Keratinocyte (primary cell): ENCODE data around the gene ZACN. TPM values are rescaled to one million over a fixed set of nuclear protein-coding genes. Genes with fewer than 3 reads are reported as not detected.

Experiments used
- DNase-seq: peaks from one replicate; pipeline ENCODE4 v3.0.0-alpha.2; 2011; ENCODE audit warnings: low read depth, missing footprints, low spot score
- FAIRE-seq: peaks from 2 replicates; lab custom pipeline; 2011; peaks lifted over from hg19 to GRCh38; lab: Jason Lieb, UNC
- H2AFZ ChIP-seq: 2 replicates; pipeline ENCODE4 v1.6.0; 2012; ENCODE audit warnings: low read length, control low read depth, inconsistent platforms; ENCODE audit not compliant: control insufficient read depth
- H3K27ac ChIP-seq: 2 replicates; pipeline ENCODE4 v1.5.1; 2011; ENCODE audit warnings: low read length; ENCODE audit not compliant: control insufficient read depth, insufficient read depth
- H3K27me3 ChIP-seq: 3 replicates; pipeline ENCODE4 v1.6.0; 2011; ENCODE audit warnings: low read length; ENCODE audit not compliant: control insufficient read depth, insufficient read depth; ENCODE audit errors: extremely low read depth
- H3K36me3 ChIP-seq, 2 experiments: 2 replicates in 1 of 2; 3 replicates in 1 of 2; pipeline ENCODE4 v1.5.1; 2011; ENCODE audit warnings: low read length in 2 of 2, mild to moderate bottlenecking in 1 of 2; ENCODE audit not compliant: control insufficient read depth in 2 of 2, insufficient read depth in 2 of 2; ENCODE audit errors: extremely low read depth in 1 of 2
- H3K4me1 ChIP-seq: 3 replicates; pipeline ENCODE4 v1.5.1; 2011; ENCODE audit warnings: low read length; ENCODE audit not compliant: control insufficient read depth, insufficient read depth; ENCODE audit errors: extremely low read depth
- H3K4me2 ChIP-seq: 3 replicates; pipeline ENCODE4 v1.6.0; 2011; ENCODE audit warnings: low read depth, low read length; ENCODE audit not compliant: control insufficient read depth, insufficient read depth; ENCODE audit errors: extremely low read depth
- H3K4me3 ChIP-seq, 3 experiments: fragments of 200-600 bp in 1 of 3; sonication (generic) in 1 of 3; 2 replicates in 2 of 3; 3 replicates in 1 of 3; pipeline ENCODE4 v1.5.1; 2011 to 2016; ENCODE audit warnings: low read length in 3 of 3, mild to moderate bottlenecking in 3 of 3, control low read depth in 2 of 3, inconsistent platforms in 1 of 3, low read depth in 1 of 3, mixed read lengths in 1 of 3, mixed run types in 1 of 3, moderate library complexity in 1 of 3; ENCODE audit not compliant: control insufficient read depth in 2 of 3, insufficient read depth in 2 of 3; ENCODE audit errors: extremely low read depth in 1 of 3
- H3K79me2 ChIP-seq: 2 replicates; pipeline ENCODE4 v1.6.0; 2012; ENCODE audit warnings: low read length; ENCODE audit not compliant: control insufficient read depth, insufficient read depth
- H3K9ac ChIP-seq: 3 replicates; pipeline ENCODE4 v1.6.0; 2011; ENCODE audit warnings: low read length; ENCODE audit not compliant: control insufficient read depth, insufficient read depth; ENCODE audit errors: extremely low read depth
- H3K9me1 ChIP-seq: 3 replicates; pipeline ENCODE4 v1.6.0; 2011; ENCODE audit warnings: low read length; ENCODE audit not compliant: control insufficient read depth, insufficient read depth; ENCODE audit errors: extremely low read depth
- H3K9me3 ChIP-seq: 2 replicates; pipeline ENCODE4 v1.5.1; 2012; ENCODE audit warnings: low read depth, low read length; ENCODE audit not compliant: control insufficient read depth
- H4K20me1 ChIP-seq: 3 replicates; pipeline ENCODE4 v1.6.0; 2011; ENCODE audit warnings: low read length; ENCODE audit not compliant: control insufficient read depth, insufficient read depth; ENCODE audit errors: extremely low read depth
- CTCF ChIP-seq, 3 experiments: IDR thresholded peaks in 1 of 3; conservative IDR thresholded peaks in 1 of 3; optimal IDR thresholded peaks in 1 of 3; 2 replicates in 2 of 3; 3 replicates in 1 of 3; pipeline versions ENCODE3 to v1.5.1; 2011; ENCODE audit warnings: low read length in 3 of 3, mild to moderate bottlenecking in 3 of 3, moderate library complexity in 2 of 3, control low read depth in 1 of 3, inconsistent platforms in 1 of 3; ENCODE audit not compliant: insufficient read depth in 2 of 3; ENCODE audit errors: extremely low read depth in 1 of 3
- EZH2 ChIP-seq: IDR thresholded peaks from one replicate; pipeline ENCODE4 v1.6.1; 2012; ENCODE audit warnings: inconsistent platforms, mild to moderate bottlenecking, low read length, moderate library complexity
- dilution Hi-C: fragments of 300-500 bp; cut with MboI; formaldehyde crosslinking; loops from one replicate; pipeline ENCODE4 v1.7.0; 2020; ENCODE audit warnings: low sequenced_read_pairs; ENCODE audit not compliant: extremely low pct_ligation_motif_present
- polyA plus RNA-seq, 5 experiments: library from polyadenylated mRNA; depleted of rRNA in 3 of 5; stranded (reverse) in 3 of 5; stranded (forward) in 1 of 5; unstranded in 1 of 5; fragments of >200 nt; gene quantifications; 1 replicate in 1 of 5; 2 replicates in 3 of 5; 3 replicates in 1 of 5; pipeline versions ENCODE4 v1.2.1 to v1.2.3, GENCODE V29; 2011 to 2012; ENCODE audit warnings: missing spikeins in 2 of 5, low read depth in 1 of 5, low replicate concordance in 1 of 5

The ZACN gene
- polyA plus RNA-seq, 1 donor (not counting 4 experiments of a cell fraction or from before 2014, with no cell fraction given), result not detected

DNA sequence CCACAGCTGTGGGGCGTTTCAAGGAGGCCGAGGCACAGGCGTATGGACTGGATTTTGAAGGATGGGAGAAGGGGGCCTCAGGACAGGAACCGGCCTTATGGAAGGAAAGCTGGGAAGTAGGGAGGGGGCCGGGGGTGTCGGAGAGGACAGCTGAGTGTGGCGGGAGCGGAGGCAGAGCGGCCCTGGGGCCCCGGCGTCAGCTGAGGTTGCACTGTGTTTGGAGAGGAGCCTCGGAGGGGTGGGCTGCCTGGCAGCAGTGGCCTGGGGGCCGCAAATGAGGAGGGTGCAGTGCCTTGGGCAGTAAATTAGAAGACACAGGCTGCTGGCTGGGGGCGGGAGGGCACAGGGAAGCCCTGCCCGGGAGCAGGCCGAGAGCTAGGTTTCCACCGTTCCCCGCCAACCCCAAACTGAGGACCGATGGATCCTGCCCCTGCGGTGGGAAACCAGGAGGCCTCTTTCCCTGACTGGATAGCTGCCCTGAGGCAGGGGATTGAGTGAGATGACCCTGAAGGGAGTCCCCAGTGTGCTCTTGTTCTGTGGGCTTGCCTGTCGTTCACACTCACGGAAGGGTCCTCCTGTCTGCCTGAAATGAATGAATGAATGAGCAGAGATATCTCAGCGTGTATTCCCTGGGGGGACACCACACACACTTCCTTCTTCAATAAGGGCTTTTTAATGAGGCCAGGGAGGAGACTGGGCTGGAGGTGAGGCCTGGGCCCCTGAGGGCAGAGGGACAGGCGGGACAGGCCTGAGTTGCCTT is 43.6 kb downstream of the ZACN start:
- dilution Hi-C loops, result no loop called here
- Histone ChIP-seq H3K9me1 (no peaks in the 10 kb centered on the region), H2AFZ (no peak overlapping the region), H4K20me1 (no peaks in the 10 kb centered on the region), H3K27ac (no peak overlapping the region), H3K4me3 (no peak overlapping the region), H3K36me3 (no peaks in the 10 kb centered on the region), H3K9me3 (no peaks in the 10 kb centered on the region), H3K79me2 (no peaks in the 10 kb centered on the region), H3K9ac (no peak overlapping the region), H3K4me1 (peaks cover 3% of the 10 kb centered on the region), H3K4me2 (no peak overlapping the region), H3K27me3 (peaks cover 5% of the 10 kb centered on the region)
- FAIRE-seq (no peak), DNase-seq (no peak)
- TF ChIP-seq CTCF (optimal IDR thresholded peaks at IDR 0.05 in 1 of 3, IDR thresholded peaks at IDR 0.05 in 1 of 3, conservative IDR thresholded peaks at IDR 0.05 in 1 of 3; ENCODE audit: extremely low read depth in 1 of 3, insufficient read depth in 2 of 3, low read length in 3 of 3), result no peak
- TF ChIP-seq EZH2, result no peak

DNA sequence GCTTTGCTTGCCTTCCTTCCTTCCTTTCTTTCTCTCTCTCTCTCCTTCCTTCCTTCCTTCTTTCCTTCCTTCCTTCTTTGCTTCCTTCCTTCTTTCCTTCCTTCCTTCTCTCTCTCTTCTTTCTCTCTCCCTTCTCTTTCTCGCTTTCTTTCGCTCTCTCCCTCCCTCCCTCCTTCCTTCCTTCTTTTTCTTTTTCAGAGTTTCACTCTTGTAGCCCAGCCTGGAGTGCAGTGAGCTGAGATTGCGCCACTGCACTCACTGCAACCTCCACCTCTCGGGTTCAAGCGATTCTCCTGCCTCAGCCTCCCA is 44.2 kb downstream of the ZACN start:
- Histone ChIP-seq H3K4me3 (no peak overlapping the region), H3K9me3 (no peaks in the 10 kb centered on the region), H3K27me3 (peaks cover 5% of the 10 kb centered on the region), H3K4me2 (no peak overlapping the region), H3K36me3 (no peaks in the 10 kb centered on the region), H2AFZ (no peak overlapping the region), H3K9ac (no peak overlapping the region), H3K27ac (no peak overlapping the region), H3K4me1 (peaks cover 3% of the 10 kb centered on the region), H3K9me1 (no peaks in the 10 kb centered on the region), H4K20me1 (no peaks in the 10 kb centered on the region), H3K79me2 (no peaks in the 10 kb centered on the region)
- no peak for TF ChIP-seq EZH2
- no peak for TF ChIP-seq CTCF (optimal IDR thresholded peaks at IDR 0.05 in 1 of 3, IDR thresholded peaks at IDR 0.05 in 1 of 3, conservative IDR thresholded peaks at IDR 0.05 in 1 of 3; ENCODE audit: extremely low read depth in 1 of 3, insufficient read depth in 2 of 3, low read length in 3 of 3)
- dilution Hi-C loops, result no loop called here
- FAIRE-seq (no peak), DNase-seq (no peak)
